Stimulated activated CD4-positive, alpha-beta T cell treated with anti-CD3 and anti-CD28 coated beads, Interleukin-4, amount 100 ng/mL, for 1 hour (primary cell): Measurements from ENCODE around the gene SPRR5.

ENCODE experiments used
- DNase-seq: peaks from one replicate; pipeline ENCODE4 v3.0.0-alpha.2; 2020

Gene SPRR5

GRCh38 chr1:152951711-152952110, 4.7 kb downstream of the SPRR5 start:
- no peak for DNase-seq

GRCh38 chr1:152953761-152954160, 6.8 kb downstream of the SPRR5 start:
- DNase-seq = no peak

- no peak for DNase-seq
These were observed 7.4 kb downstream of the SPRR5 start for GRCh38 chr1:152954436-152954835.

- DNase-seq = no peak
These were observed 10.6 kb downstream of the SPRR5 start for GRCh38 chr1:152957561-152957960.

GRCh38 chr1:152959273-152959672, 12.3 kb downstream of the SPRR5 start:
- no peak for DNase-seq

- DNase-seq = no peak
These were observed 12.9 kb downstream of the SPRR5 start for GRCh38 chr1:152959801-152960451.

- DNase-seq = no peak
These were observed 13.5 kb downstream of the SPRR5 start for GRCh38 chr1:152960452-152961044.

GRCh38 chr1:152961226-152961891, 14.4 kb downstream of the SPRR5 start:
- no peak for DNase-seq

GRCh38 chr1:152962876-152963415, 15.9 kb downstream of the SPRR5 start:
- no peak for DNase-seq

GRCh38 chr1:152964536-152964935, 17.5 kb downstream of the SPRR5 start:
- DNase-seq = no peak

- no peak for DNase-seq
These were observed 18.8 kb downstream of the SPRR5 start for GRCh38 chr1:152965853-152966252.

GRCh38 chr1:152967201-152967600, 20.2 kb downstream of the SPRR5 start:
- no peak for DNase-seq

- no peak for DNase-seq
These were observed 21.2 kb downstream of the SPRR5 start for GRCh38 chr1:152968248-152968647.

- DNase-seq = no peak
These were observed 22.0 kb downstream of the SPRR5 start for GRCh38 chr1:152969036-152969435.

- DNase-seq = no peak
These were observed 23.5 kb downstream of the SPRR5 start, which contains the start of gene SPRR4 for GRCh38 chr1:152970495-152970894. Gene SPRR4, plus strand, starts transcription at chr1:152970648. Its CDS starts 1,243 bp downstream, at chr1:152971891.

GRCh38 chr1:152972196-152972886, 25.3 kb downstream of the SPRR5 start:
- DNase-seq = no peak

- DNase-seq = no peak
These were observed 29.7 kb downstream of the SPRR5 start for GRCh38 chr1:152976688-152977087.

GRCh38 chr1:152977614-152978013, 30.6 kb downstream of the SPRR5 start:
- no peak for DNase-seq

- DNase-seq = no peak
These were observed 33.7 kb downstream of the SPRR5 start for GRCh38 chr1:152980676-152981075.

GRCh38 chr1:152981146-152981871, 34.3 kb downstream of the SPRR5 start:
- DNase-seq = no peak

- no peak for DNase-seq
These were observed 35.1 kb downstream of the SPRR5 start for GRCh38 chr1:152982076-152982475.

GRCh38 chr1:152983234-152983633, 36.2 kb downstream of the SPRR5 start:
- no peak for DNase-seq

GRCh38 chr1:152983743-152984142, 36.7 kb downstream of the SPRR5 start, which contains the start of gene SPRR1A:
Gene SPRR1A, plus strand, starts transcription at chr1:152984081. Its CDS starts 1,150 bp downstream, at chr1:152985231.
- DNase-seq = no peak
